Measurements from ENCODE around the gene XCL1. TPM values are rescaled to one million over a fixed set of nuclear protein-coding genes. Genes with fewer than 3 reads are reported as not detected.

The XCL1 gene
- total and polyA plus RNA-seq, 3 donors from 2014 or later = 0.51 TPM; not detected in 2

DNA sequence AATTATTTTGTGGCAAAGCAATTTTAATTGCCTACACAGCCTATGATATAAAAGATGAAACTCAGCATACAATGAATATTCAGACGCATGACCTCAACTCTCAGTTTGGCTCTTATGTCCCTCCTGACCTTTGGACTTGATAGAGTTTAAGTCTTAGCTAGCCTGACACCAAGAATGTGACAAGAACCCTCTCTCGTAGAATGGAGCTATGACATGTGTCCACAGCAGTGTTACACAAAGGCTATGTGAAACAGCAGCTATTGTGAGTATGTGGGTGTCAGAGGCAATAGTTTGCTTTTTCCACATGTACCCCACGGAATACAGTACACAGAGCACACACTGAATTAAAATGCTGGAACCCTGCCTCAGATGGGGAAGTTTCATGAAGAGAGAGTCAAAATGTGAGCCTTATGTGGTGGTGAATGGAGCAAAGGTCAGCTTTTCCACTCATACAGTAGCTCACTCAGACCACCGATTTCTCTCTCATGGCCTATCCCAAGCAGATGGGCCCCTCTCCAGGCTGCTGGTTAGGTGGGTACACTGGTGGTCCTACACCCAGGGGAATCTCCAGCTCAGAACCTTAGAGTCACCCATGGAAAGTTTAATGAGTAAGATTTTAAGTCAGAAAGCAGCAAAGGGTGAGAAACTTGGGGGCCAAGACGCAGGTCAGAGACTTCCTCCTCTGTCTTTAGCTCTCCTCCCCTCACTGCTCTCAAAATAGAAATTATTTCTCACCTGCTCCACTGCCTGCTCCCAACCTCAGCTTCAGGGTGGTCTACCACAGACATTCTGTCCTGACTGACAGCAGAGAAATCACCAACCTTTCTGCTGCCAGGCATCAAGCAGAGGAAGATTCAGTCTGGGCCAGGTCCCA is 22.5 kb upstream of the XCL1 start:
- Histone ChIP-seq H3K36me3 (ENCODE audit: low read depth, missing control alignments) (no peaks in the 10 kb centered on the region), H3K4me3 (no peak overlapping the region), H3K27ac (no peak overlapping the region), H3K4me1 (no peaks in the 10 kb centered on the region), H3K27me3 (no peaks in the 10 kb centered on the region), H3K9me3 (no peaks in the 10 kb centered on the region)
- no peak for DNase-seq
- no peak for TF ChIP-seq POLR2A (IDR thresholded peaks at IDR 0.05)
- TF ChIP-seq, protein P1, sequence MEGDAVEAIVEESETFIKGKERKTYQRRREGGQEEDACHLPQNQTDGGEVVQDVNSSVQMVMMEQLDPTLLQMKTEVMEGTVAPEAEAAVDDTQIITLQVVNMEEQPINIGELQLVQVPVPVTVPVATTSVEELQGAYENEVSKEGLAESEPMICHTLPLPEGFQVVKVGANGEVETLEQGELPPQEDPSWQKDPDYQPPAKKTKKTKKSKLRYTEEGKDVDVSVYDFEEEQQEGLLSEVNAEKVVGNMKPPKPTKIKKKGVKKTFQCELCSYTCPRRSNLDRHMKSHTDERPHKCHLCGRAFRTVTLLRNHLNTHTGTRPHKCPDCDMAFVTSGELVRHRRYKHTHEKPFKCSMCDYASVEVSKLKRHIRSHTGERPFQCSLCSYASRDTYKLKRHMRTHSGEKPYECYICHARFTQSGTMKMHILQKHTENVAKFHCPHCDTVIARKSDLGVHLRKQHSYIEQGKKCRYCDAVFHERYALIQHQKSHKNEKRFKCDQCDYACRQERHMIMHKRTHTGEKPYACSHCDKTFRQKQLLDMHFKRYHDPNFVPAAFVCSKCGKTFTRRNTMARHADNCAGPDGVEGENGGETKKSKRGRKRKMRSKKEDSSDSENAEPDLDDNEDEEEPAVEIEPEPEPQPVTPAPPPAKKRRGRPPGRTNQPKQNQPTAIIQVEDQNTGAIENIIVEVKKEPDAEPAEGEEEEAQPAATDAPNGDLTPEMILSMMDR (IDR thresholded peaks at IDR 0.05) = no peak
- 90% methylated on average over 5 of the region's 5 CpGs for WGBS, 2 donors
- intact Hi-C loops (cut with DNase I; ENCODE audit: low total_unique reads) = no loop called here

DNA sequence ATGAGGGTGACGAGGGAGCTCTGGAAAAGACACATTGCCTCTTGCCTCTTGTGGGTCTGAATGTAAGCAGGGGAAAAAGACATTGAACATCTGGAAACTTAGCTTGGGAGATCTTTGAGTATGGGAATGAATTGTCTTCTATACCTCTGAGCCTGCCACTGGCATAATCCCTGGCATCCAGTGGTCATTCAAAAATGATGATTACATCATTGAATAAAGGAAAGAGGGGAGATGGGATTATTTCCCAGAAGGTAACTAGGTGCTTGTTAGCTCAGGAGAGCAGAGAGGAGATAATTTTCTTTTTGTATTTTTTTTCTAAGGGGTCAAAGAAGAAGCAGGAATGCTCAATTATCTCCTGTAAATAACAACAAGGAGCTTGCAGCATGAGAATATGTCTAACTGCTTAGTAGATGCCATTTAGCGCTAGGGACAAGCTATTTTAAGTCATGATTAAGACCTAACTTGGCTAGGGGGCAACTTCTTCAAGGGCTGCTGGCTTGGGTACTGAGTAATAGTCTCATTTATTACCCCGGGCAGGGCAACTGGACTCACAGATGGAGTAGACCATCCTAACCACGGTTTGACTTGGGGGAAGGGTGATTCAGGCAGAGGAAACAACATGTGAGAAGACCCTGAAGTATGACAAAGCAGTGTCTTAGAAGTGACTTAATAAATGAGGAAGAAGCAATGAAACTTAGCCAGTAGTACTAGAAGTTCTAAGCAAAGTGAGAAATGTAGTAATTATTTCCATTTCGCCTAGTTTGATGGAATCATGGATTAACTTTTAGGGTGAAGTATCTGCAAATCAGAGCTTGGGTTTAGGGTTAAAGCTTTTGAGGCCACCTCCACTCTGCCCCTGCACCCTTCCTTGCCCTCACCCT is 21.6 kb upstream of the XCL1 start:
- 83 to 91% methylated on average over 5 of the region's 5 CpGs for WGBS, 2 donors
- H3K27me3 ChIP-seq = no peaks in the 10 kb centered on the region
- DNase-seq = no peak
- no peak overlapping the region for H3K4me3 ChIP-seq
- H3K4me1 ChIP-seq = no peaks in the 10 kb centered on the region
- no peak overlapping the region for H3K27ac ChIP-seq
- no peaks in the 10 kb centered on the region for H3K36me3 ChIP-seq (ENCODE audit: low read depth, missing control alignments)
- TF ChIP-seq POLR2A (IDR thresholded peaks at IDR 0.05) = no peak
- intact Hi-C loops (cut with DNase I; ENCODE audit: low total_unique reads) = no loop called here
- H3K9me3 ChIP-seq = no peaks in the 10 kb centered on the region

DNA sequence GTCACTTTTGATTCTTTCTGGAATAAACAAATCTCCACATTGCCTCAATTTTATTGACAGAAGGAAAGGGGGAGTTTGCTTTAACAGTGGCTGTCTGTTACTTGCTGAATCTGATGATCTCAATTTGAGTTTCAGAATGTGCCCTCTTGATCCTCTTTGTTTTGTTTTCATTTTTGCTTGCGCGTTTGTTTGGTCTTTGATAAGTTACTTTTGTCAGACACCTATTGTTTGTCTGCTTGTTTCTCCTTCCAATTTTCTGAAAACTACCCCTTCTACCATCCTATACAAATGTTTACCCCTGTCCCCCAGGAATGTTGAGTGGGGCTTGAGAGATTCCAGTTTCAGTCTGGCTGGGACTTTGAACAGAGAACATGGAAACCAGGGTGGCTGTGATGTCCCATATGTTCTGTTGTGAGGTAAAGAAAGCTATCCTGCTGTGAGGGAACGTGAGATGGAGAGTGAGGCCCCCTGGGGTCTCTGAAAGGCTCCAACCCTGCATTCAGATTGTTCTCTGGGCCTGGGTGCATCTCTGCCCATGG is 20.8 kb upstream of the XCL1 start:
- H3K9me3 ChIP-seq = no peaks in the 10 kb centered on the region
- TF ChIP-seq, protein P1 (IDR thresholded peaks at IDR 0.05) = no peak
- TF ChIP-seq POLR2A (IDR thresholded peaks at IDR 0.05) = no peak
- H3K4me1 ChIP-seq = no peaks in the 10 kb centered on the region
- no peaks in the 10 kb centered on the region for H3K27me3 ChIP-seq
- no peak overlapping the region for H3K4me3 ChIP-seq
- H3K27ac ChIP-seq = no peak overlapping the region
- DNase-seq = no peak
- WGBS, 2 donors = 60 to 80% methylated on average over 3 of the region's 3 CpGs
- no peaks in the 10 kb centered on the region for H3K36me3 ChIP-seq (ENCODE audit: low read depth, missing control alignments)
- intact Hi-C loops (cut with DNase I; ENCODE audit: low total_unique reads) = no loop called here

DNA sequence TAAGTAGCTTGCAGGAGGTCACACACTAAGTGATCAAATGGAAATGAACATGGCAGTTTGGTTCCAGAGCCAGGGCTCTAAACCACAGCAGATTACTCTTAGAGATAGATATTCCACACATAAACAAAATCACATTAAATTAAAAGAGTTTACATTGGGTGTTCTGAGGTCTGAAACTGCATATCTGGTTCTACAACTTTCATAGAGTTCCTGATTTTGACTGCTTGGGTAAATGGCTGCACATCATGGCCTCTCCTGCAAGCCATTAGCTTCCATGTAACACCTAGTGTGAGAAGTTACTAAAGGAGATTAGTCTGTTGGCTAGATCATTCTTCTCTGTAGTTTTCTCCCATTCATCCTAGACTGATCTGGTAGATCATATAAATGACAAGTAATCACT is 19.8 kb upstream of the XCL1 start:
- DNase-seq = no peak

More for the DNA sequence above, 19.8 kb upstream of the XCL1 start:
- no peaks in the 10 kb centered on the region for H3K9me3 ChIP-seq
- H3K27me3 ChIP-seq = no peaks in the 10 kb centered on the region
- H3K36me3 ChIP-seq (ENCODE audit: low read depth, missing control alignments) = no peaks in the 10 kb centered on the region
- H3K27ac ChIP-seq = no peak overlapping the region
- H3K4me1 ChIP-seq = no peaks in the 10 kb centered on the region
- H3K4me3 ChIP-seq = no peak overlapping the region
- intact Hi-C loops (cut with DNase I; ENCODE audit: low total_unique reads) = no loop called here
- TF ChIP-seq, protein P1 (IDR thresholded peaks at IDR 0.05) = no peak
- no peak for TF ChIP-seq POLR2A (IDR thresholded peaks at IDR 0.05)

All from testis (tissue), 3 donors.